SU-DHL-6 (cell line): Measurements from ENCODE around the gene CCR7.
"Not testable (repeated sequence)": the region's sequence is repeated elsewhere in the genome, so short reads cannot be mapped to it uniquely, and the experiment has no call there.

Experiments used
- H2AFZ ChIP-seq: fragments of 200-600 bp; sonication (generic); 2 replicates; pipeline ENCODE4 v1.6.1; 2014; ENCODE audit warnings: low read depth, mild to moderate bottlenecking, moderate library complexity, mixed read lengths, antibody characterized with exemption, low read length; ENCODE audit not compliant: severe bottlenecking
- H3F3A ChIP-seq: fragments of 200-600 bp; shearing (Covaris generic); 2 replicates; pipeline ENCODE4 v1.6.0; 2016; ENCODE audit warnings: antibody characterized with exemption, mild to moderate bottlenecking; ENCODE audit not compliant: insufficient read depth
- H3K27ac ChIP-seq: fragments of 200-600 bp; sonication (generic); 2 replicates; pipeline ENCODE4 v1.5.1; 2016; ENCODE audit warnings: low read depth, mild to moderate bottlenecking, low read length, moderate library complexity, mixed read lengths
- H3K27me3 ChIP-seq: fragments of 200-600 bp; sonication (generic), shearing (Covaris generic); 2 replicates; pipeline ENCODE4 v1.6.0; 2014; ENCODE audit warnings: mild to moderate bottlenecking, low read length
- H3K36me3 ChIP-seq: fragments of 200-600 bp; sonication (generic); 2 replicates; pipeline ENCODE4 v1.6.1; 2014; ENCODE audit warnings: mild to moderate bottlenecking, low read length, mixed read lengths
- H3K4me2 ChIP-seq: fragments of 300-600, 200-600 bp; shearing (Covaris generic), sonication (generic); 2 replicates; pipeline ENCODE4 v1.6.0; 2014; ENCODE audit warnings: low read length, low read depth, mild to moderate bottlenecking; ENCODE audit not compliant: poor library complexity, severe bottlenecking
- H3K4me3 ChIP-seq: fragments of 200-600 bp; sonication (generic); 2 replicates; pipeline ENCODE4 v1.5.1; 2014; ENCODE audit warnings: antibody characterized with exemption, low read length, mild to moderate bottlenecking, mixed read lengths; ENCODE audit not compliant: insufficient read depth, poor library complexity, severe bottlenecking
- H3K79me2 ChIP-seq: fragments of 200-600 bp; sonication (generic); 2 replicates; pipeline ENCODE4 v1.6.1; 2014; ENCODE audit warnings: mild to moderate bottlenecking, low read length, moderate library complexity; ENCODE audit not compliant: insufficient read depth
- H3K9ac ChIP-seq: fragments of 200-600 bp; sonication (generic); 2 replicates; pipeline ENCODE4 v1.7.0; 2014; ENCODE audit warnings: mild to moderate bottlenecking, low read length
- H3K9me2 ChIP-seq: fragments of 200-600 bp; sonication (generic); replicated peaks from 2 replicates; pipeline ENCODE4 v1.6.1; 2014; ENCODE audit warnings: low read length; ENCODE audit not compliant: insufficient read depth
- H3K9me3 ChIP-seq: fragments of 200-600 bp; sonication (generic); 2 replicates; pipeline ENCODE4 v1.6.1; 2014; ENCODE audit warnings: low read length, mixed read lengths; ENCODE audit not compliant: insufficient read depth
- H4K20me1 ChIP-seq: fragments of 200-600 bp; sonication (generic); 2 replicates; pipeline ENCODE4 v1.6.1; 2014; ENCODE audit warnings: low read depth, mild to moderate bottlenecking, antibody characterized with exemption, low read length, moderate library complexity, mixed read lengths
- EZH2phosphoT487 ChIP-seq: fragments of 200-600 bp; sonication (generic), shearing (Covaris generic); conservative IDR thresholded peaks from 2 replicates; pipeline ENCODE4 v1.6.1; 2018; ENCODE audit warnings: mild to moderate bottlenecking, antibody characterized with exemption, low read length, moderate library complexity, mixed read lengths
- TF ChIP-seq, protein P1 (sequence below): fragments of 200-600 bp; sonication (generic); IDR thresholded peaks from one replicate; pipeline ENCODE4 v1.5.1; 2017; ENCODE audit warnings: antibody characterized with exemption, mild to moderate bottlenecking, low read length, moderate library complexity; ENCODE audit not compliant: insufficient read depth, poor library complexity, severe bottlenecking

CCR7 gene

GRCh38 chr17:40577611-40578065, 12.4 kb upstream of the CCR7 start:
- Histone ChIP-seq H3K9me3 (no peaks in the 10 kb centered on the region; the same call in 1 of the 2 replicates), H3K27ac (no peak overlapping the region), H3K79me2 (no peaks in the 10 kb centered on the region), H3K36me3 (peaks cover 5% of the 10 kb centered on the region; the same call in 1 of the 2 replicates), H2AFZ (no peak overlapping the region), H3K4me2 (no peak overlapping the region), H3K27me3 (peaks cover 5% of the 10 kb centered on the region; the same call in 1 of the 2 replicates), H4K20me1 (no peaks in the 10 kb centered on the region), H3K9me2 (no peaks in the 10 kb centered on the region), H3K4me3 (no peak overlapping the region), H3K9ac (no peak overlapping the region), H3F3A (no peaks in the 10 kb centered on the region)
- TF ChIP-seq, protein P1, sequence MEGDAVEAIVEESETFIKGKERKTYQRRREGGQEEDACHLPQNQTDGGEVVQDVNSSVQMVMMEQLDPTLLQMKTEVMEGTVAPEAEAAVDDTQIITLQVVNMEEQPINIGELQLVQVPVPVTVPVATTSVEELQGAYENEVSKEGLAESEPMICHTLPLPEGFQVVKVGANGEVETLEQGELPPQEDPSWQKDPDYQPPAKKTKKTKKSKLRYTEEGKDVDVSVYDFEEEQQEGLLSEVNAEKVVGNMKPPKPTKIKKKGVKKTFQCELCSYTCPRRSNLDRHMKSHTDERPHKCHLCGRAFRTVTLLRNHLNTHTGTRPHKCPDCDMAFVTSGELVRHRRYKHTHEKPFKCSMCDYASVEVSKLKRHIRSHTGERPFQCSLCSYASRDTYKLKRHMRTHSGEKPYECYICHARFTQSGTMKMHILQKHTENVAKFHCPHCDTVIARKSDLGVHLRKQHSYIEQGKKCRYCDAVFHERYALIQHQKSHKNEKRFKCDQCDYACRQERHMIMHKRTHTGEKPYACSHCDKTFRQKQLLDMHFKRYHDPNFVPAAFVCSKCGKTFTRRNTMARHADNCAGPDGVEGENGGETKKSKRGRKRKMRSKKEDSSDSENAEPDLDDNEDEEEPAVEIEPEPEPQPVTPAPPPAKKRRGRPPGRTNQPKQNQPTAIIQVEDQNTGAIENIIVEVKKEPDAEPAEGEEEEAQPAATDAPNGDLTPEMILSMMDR, result no peak
- TF ChIP-seq EZH2phosphoT487, result no peak

DNA sequence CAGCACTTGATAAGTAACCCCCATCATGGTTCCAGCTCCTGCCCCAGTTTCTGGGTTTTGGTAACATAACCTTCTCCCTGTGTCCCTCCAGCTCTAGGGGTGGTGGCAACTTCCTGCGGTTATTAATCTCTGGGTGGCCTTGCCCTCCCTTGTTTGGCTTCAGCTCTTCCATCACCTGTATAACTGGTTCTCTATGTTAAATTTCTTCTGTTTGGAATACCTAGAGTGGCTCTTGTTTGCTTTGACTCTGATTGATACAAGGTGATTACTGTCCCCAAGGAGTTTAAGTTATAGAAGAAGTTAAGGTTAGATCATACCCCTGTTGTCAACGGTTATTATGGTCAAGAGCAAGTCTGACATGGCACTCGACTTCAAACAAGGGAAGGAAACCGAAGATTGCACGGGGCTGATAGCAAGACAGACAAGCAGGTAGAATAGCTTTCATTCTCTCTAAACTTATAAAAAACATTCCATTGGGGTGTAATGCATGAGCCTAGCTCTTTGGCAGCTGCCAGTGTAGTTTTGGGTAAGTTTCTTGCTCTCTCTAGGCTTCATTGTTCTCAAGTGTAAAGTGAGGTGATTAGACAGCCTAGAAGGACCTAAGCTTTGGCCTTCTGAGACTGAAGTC, 11.0 kb upstream of the CCR7 start:
- no peaks in the 10 kb centered on the region; the same call in 1 of the 2 replicates for H3K9me3 ChIP-seq
- TF ChIP-seq EZH2phosphoT487, result no peak
- TF ChIP-seq, protein P1, result no peak
- H3K79me2 ChIP-seq, result no peaks in the 10 kb centered on the region
- H4K20me1 ChIP-seq, result no peaks in the 10 kb centered on the region
- H3K27ac ChIP-seq, result no peak overlapping the region
- H3K9me2 ChIP-seq, result no peaks in the 10 kb centered on the region
- H3K9ac ChIP-seq, result no peak overlapping the region
- no peak overlapping the region for H2AFZ ChIP-seq
- H3F3A ChIP-seq, result no peaks in the 10 kb centered on the region
- peaks cover 5% of the 10 kb centered on the region; the same call in 1 of the 2 replicates for H3K27me3 ChIP-seq
- no peak overlapping the region for H3K4me2 ChIP-seq
- no peak overlapping the region for H3K4me3 ChIP-seq
- peaks cover 5% of the 10 kb centered on the region; the same call in 1 of the 2 replicates for H3K36me3 ChIP-seq

DNA sequence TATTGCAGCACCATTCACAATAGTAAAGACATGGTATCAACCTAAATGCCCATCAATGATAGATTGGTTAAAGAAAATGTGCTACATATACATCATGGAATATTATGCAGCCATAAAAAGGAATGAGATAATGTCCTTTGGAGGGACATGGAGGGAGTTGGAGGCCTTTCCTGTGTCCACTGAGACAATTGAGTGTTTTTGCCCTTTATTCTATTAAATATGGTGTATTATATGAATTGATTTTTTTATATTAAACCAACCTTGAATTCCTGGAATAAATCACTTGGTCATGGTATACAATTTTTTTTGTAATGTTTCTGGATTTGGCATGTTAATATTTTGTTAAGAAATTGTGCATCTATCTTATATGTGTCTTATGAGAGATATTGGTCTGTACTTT, 9.0 kb upstream of the CCR7 start:
- TF ChIP-seq EZH2phosphoT487, result no peak
- TF ChIP-seq, protein P1, result no peak
- no peak overlapping the region for H3K4me3 ChIP-seq
- H3K9me2 ChIP-seq, result no peaks in the 10 kb centered on the region
- peaks cover 5% of the 10 kb centered on the region; the same call in 1 of the 2 replicates for H3K27me3 ChIP-seq
- no peak overlapping the region for H3K4me2 ChIP-seq
- no peak overlapping the region for H3K9ac ChIP-seq
- no peak overlapping the region for H3K27ac ChIP-seq
- H3K79me2 ChIP-seq, result no peaks in the 10 kb centered on the region
- no peaks in the 10 kb centered on the region for H3F3A ChIP-seq
- H3K9me3 ChIP-seq, result no peaks in the 10 kb centered on the region; the same call in 1 of the 2 replicates
- H2AFZ ChIP-seq, result no peak overlapping the region
- H4K20me1 ChIP-seq, result no peaks in the 10 kb centered on the region
- peaks cover 5% of the 10 kb centered on the region; the same call in 1 of the 2 replicates for H3K36me3 ChIP-seq

- not testable (repeated sequence) for H3K9me3 ChIP-seq, H2AFZ ChIP-seq, H3K27ac ChIP-seq, H3K79me2 ChIP-seq, H3K9me2 ChIP-seq, H3K4me2 ChIP-seq, H3F3A ChIP-seq, H3K36me3 ChIP-seq, H3K4me3 ChIP-seq, H3K9ac ChIP-seq, H4K20me1 ChIP-seq, H3K27me3 ChIP-seq
Observed at GRCh38 chr17:40572245-40572993, 7.1 kb upstream of the CCR7 start.
